Body of pancreas (tissue), 4 donors: Measurements from ENCODE around the gene POU3F4. TPM values are rescaled to one million over a fixed set of nuclear protein-coding genes. Genes with fewer than 3 reads are reported as not detected.

Experiments
- ATAC-seq: fragments of 150-250 bp; one replicate; pipeline ENCODE4 v1.9.1; 2016
- DNase-seq, 4 donors: peaks; one replicate each; pipeline ENCODE4 v3.0.0-alpha.2; 2019
- H3K27ac ChIP-seq, 4 donors: fragments of 200-600 bp; sonication (generic); 1 replicate in 3 of 4; 2 replicates in 1 of 4; pipeline versions ENCODE4 v1.5.1 to v1.6.1; 2016 to 2019; ENCODE audit warnings: mild to moderate bottlenecking in 1 of 4, mixed read lengths in 1 of 4, moderate library complexity in 1 of 4
- H3K27me3 ChIP-seq, 2 donors: fragments of 200-600 bp; sonication (generic); one replicate each; pipeline ENCODE4 v1.6.0; 2016; ENCODE audit warnings: mild to moderate bottlenecking in 1 of 2
- H3K36me3 ChIP-seq, 2 donors: fragments of 200-600 bp; sonication (generic); replicated peaks in 1 of 2; 2 replicates each; pipeline ENCODE4 v1.5.1; 2016; ENCODE audit warnings: low read depth in 2 of 2; ENCODE audit not compliant: insufficient read depth in 1 of 2
- H3K4me1 ChIP-seq: fragments of 200-600 bp; sonication (generic); one replicate; pipeline ENCODE4 v1.6.0; 2016
- H3K4me3 ChIP-seq, 2 donors: fragments of 200-600 bp; sonication (generic); 1 replicate in 1 of 2; 2 replicates in 1 of 2; pipeline ENCODE4 v1.5.1; 2016 to 2019
- H3K9me3 ChIP-seq, 3 donors: fragments of 200-600 bp; sonication (generic); 1 replicate in 2 of 3; 2 replicates in 1 of 3; pipeline ENCODE4 v1.5.1; 2016
- CTCF ChIP-seq, 7 experiments: fragments of 450-650 bp in 4 of 7; fragments of 200-600 bp in 3 of 7; sonication (generic) in 3 of 7; IDR thresholded peaks; one replicate each; pipeline ENCODE4 v1.5.1; 2016 to 2019; ENCODE audit warnings: antibody characterized with exemption in 7 of 7
- POLR2A ChIP-seq, 3 donors: fragments of 450-650 bp; IDR thresholded peaks; one replicate each; pipeline ENCODE4 v1.6.1; 2016; ENCODE audit warnings: antibody characterized with exemption in 3 of 3, mild to moderate bottlenecking in 2 of 3
- WGBS, 2 donors: methylation state at CpG; one replicate each; pipeline ENCODE4 v1.1.5; 2017; 5-methylcytosine and 5-hydroxymethylcytosine counted together
- intact Hi-C: fragments of 100-400 bp; cut with DNase I; formaldehyde crosslinking; loops from one replicate; pipeline ENCODE4 v1.15.1; 2023
- total RNA-seq, 2 donors: library from RNA; depleted of rRNA; stranded (reverse); fragments of >200 nt; gene quantifications; one replicate each; pipeline ENCODE4 v1.1.0, GENCODE V29; 2016

The POU3F4 gene
- total RNA-seq, 2 donors from 2014 or later = not detected

- Histone ChIP-seq H3K36me3 (no peaks in the 10 kb centered on the region), H3K9me3 (no peaks in the 10 kb centered on the region), H3K4me1 (no peaks in the 10 kb centered on the region), H3K4me3 (no peak overlapping the region), H3K27me3 (peaks cover 0 to 4% of the 10 kb centered on the region in 2 donors), H3K27ac (no peak overlapping the region)
- peak in 2 of 4 donors; percentile 2 to 28 for DNase-seq
- no peak for ATAC-seq
- intact Hi-C loops = no loop called here
- no peak for TF ChIP-seq POLR2A (IDR thresholded peaks at IDR 0.05)
- TF ChIP-seq CTCF (IDR thresholded peaks at IDR 0.05) = no peak
- 10% methylated on average over 3 to 17 of the region's 17 CpGs for WGBS, 2 donors
Observed at GRCh38 chrX:83511208-83511607, 3.1 kb downstream of the POU3F4 start.

- ATAC-seq = no peak
- Histone ChIP-seq H3K9me3 (no peaks in the 10 kb centered on the region), H3K4me1 (no peaks in the 10 kb centered on the region), H3K27me3 (peaks cover 0 to 2% of the 10 kb centered on the region in 2 donors), H3K27ac (no peak overlapping the region), H3K36me3 (no peaks in the 10 kb centered on the region), H3K4me3 (no peak overlapping the region)
- no peak for DNase-seq
- intact Hi-C loops = no loop called here
- WGBS, 2 donors = 44 to 59% methylated on average over 14 of the region's 14 CpGs
- TF ChIP-seq POLR2A (IDR thresholded peaks at IDR 0.05) = no peak
- no peak for TF ChIP-seq CTCF (IDR thresholded peaks at IDR 0.05)
Observed at GRCh38 chrX:83512111-83512510, 4.0 kb downstream of the POU3F4 start.

- Histone ChIP-seq H3K4me1 (no peaks in the 10 kb centered on the region), H3K9me3 (no peaks in the 10 kb centered on the region), H3K4me3 (no peak overlapping the region), H3K27me3 (no peaks in the 10 kb centered on the region), H3K27ac (no peak overlapping the region), H3K36me3 (no peaks in the 10 kb centered on the region)
- TF ChIP-seq POLR2A (IDR thresholded peaks at IDR 0.05) = no peak
- no peak for TF ChIP-seq CTCF (IDR thresholded peaks at IDR 0.05)
- no peak for ATAC-seq
- no peak for DNase-seq
- 33 to 35% methylated on average over 1 of the region's 1 CpG for WGBS, 2 donors
- intact Hi-C loops = no loop called here
Observed at GRCh38 chrX:83516597-83516996, 8.5 kb downstream of the POU3F4 start.

- 80 to 82% methylated on average over 1 of the region's 1 CpG for WGBS, 2 donors
- TF ChIP-seq CTCF (IDR thresholded peaks at IDR 0.05) (no peak), POLR2A (IDR thresholded peaks at IDR 0.05) (no peak)
- ATAC-seq (no peak), DNase-seq (no peak)
- no peaks in the 10 kb centered on the region for H3K36me3 ChIP-seq
- H3K4me1 ChIP-seq = no peaks in the 10 kb centered on the region
- intact Hi-C loops = no loop called here
- H3K4me3 ChIP-seq = no peak overlapping the region
- no peaks in the 10 kb centered on the region for H3K27me3 ChIP-seq
- H3K9me3 ChIP-seq = no peaks in the 10 kb centered on the region
- H3K27ac ChIP-seq = no peak overlapping the region
Observed at GRCh38 chrX:83521905-83522304, 13.8 kb downstream of the POU3F4 start.

- Histone ChIP-seq H3K9me3 (no peaks in the 10 kb centered on the region), H3K4me1 (no peaks in the 10 kb centered on the region), H3K36me3 (no peaks in the 10 kb centered on the region), H3K4me3 (no peak overlapping the region), H3K27me3 (no peaks in the 10 kb centered on the region), H3K27ac (no peak overlapping the region)
- ATAC-seq = no peak
- TF ChIP-seq POLR2A (IDR thresholded peaks at IDR 0.05) (no peak), CTCF (IDR thresholded peaks at IDR 0.05) (no peak)
- DNase-seq = no peak
- intact Hi-C loops = no loop called here
- WGBS, 2 donors = 29% methylated on average over 1 of the region's 1 CpG
Observed at GRCh38 chrX:83529950-83530349, 21.9 kb downstream of the POU3F4 start.
